GOT3 (cell line): Measurements from ENCODE around the gene ANAPC15.
"Not testable (repeated sequence)": the region's sequence is repeated elsewhere in the genome, so short reads cannot be mapped to it uniquely, and the experiment has no call there.

Experiments used
- DNase-seq: peaks from one replicate; lab custom pipeline; 2025; ENCODE audit warnings: mixed read lengths; lab: John Stamatoyannopoulos, UW

Gene ANAPC15

GRCh38 chr11:72112143-72112977 lies at the start of gene ANAPC15:
TSS of gene ANAPC15 (minus strand) at chr11:72112695. CDS start at chr11:72111276, 1,419 bp downstream.
- DNase-seq: peak; percentile 95

GRCh38 chr11:72160319-72160718 lies 47.8 kb upstream of the ANAPC15 start:
- no peak for DNase-seq

- no peak for DNase-seq
Measured at GRCh38 chr11:72157131-72157530, 44.6 kb upstream of the ANAPC15 start.

- DNase-seq: no peak
Measured at GRCh38 chr11:72155751-72156150, 43.3 kb upstream of the ANAPC15 start.

- DNase-seq: no peak
Measured at GRCh38 chr11:72154816-72155215, 42.3 kb upstream of the ANAPC15 start.

- not testable (repeated sequence) for DNase-seq
Measured at GRCh38 chr11:72153874-72154273, 41.4 kb upstream of the ANAPC15 start.

GRCh38 chr11:72150882-72151281 lies 38.4 kb upstream of the ANAPC15 start:
- DNase-seq: no peak

- no peak for DNase-seq
Measured at GRCh38 chr11:72146625-72147024, 34.1 kb upstream of the ANAPC15 start.

GRCh38 chr11:72144807-72145565 lies 32.5 kb upstream of the ANAPC15 start:
- no peak for DNase-seq

GRCh38 chr11:72142543-72142942 lies 30.0 kb upstream of the ANAPC15 start:
- not testable (repeated sequence) for DNase-seq

GRCh38 chr11:72142086-72142485 lies 29.6 kb upstream of the ANAPC15 start:
- not testable (repeated sequence) for DNase-seq

- DNase-seq: peak; percentile 17
Measured at GRCh38 chr11:72141066-72141465, 28.6 kb upstream of the ANAPC15 start.

- no peak for DNase-seq
Measured at GRCh38 chr11:72140661-72141060, 28.2 kb upstream of the ANAPC15 start.

GRCh38 chr11:72139500-72139899 lies 27.0 kb upstream of the ANAPC15 start:
- no peak for DNase-seq

- no peak for DNase-seq
Measured at GRCh38 chr11:72138821-72139390, 26.4 kb upstream of the ANAPC15 start.

- no peak for DNase-seq
Measured at GRCh38 chr11:72136684-72137262, 24.3 kb upstream of the ANAPC15 start.

GRCh38 chr11:72135891-72136683 lies 23.6 kb upstream of the ANAPC15 start:
- DNase-seq: no peak

GRCh38 chr11:72135473-72135872 lies 23.0 kb upstream of the ANAPC15 start, which contains the start of gene FOLR3:
TSS of gene FOLR3 (plus strand) at chr11:72135725. CDS start at chr11:72135953, 228 bp downstream.
- DNase-seq: not testable (repeated sequence)

- no peak for DNase-seq
Measured at GRCh38 chr11:72132646-72133045, 20.2 kb upstream of the ANAPC15 start.

- no peak for DNase-seq
Measured at GRCh38 chr11:72129381-72129780, 16.9 kb upstream of the ANAPC15 start.

- DNase-seq: no peak
Measured at GRCh38 chr11:72127923-72128322, 15.4 kb upstream of the ANAPC15 start.
